ENCODE measurements around the gene NOL4. TPM values are rescaled to one million over a fixed set of nuclear protein-coding genes. Genes with fewer than 3 reads are reported as not detected.
"Not testable (repeated sequence)": the region's sequence is repeated elsewhere in the genome, so short reads cannot be mapped to it uniquely, and the experiment has no call there.

The NOL4 gene, protein sequence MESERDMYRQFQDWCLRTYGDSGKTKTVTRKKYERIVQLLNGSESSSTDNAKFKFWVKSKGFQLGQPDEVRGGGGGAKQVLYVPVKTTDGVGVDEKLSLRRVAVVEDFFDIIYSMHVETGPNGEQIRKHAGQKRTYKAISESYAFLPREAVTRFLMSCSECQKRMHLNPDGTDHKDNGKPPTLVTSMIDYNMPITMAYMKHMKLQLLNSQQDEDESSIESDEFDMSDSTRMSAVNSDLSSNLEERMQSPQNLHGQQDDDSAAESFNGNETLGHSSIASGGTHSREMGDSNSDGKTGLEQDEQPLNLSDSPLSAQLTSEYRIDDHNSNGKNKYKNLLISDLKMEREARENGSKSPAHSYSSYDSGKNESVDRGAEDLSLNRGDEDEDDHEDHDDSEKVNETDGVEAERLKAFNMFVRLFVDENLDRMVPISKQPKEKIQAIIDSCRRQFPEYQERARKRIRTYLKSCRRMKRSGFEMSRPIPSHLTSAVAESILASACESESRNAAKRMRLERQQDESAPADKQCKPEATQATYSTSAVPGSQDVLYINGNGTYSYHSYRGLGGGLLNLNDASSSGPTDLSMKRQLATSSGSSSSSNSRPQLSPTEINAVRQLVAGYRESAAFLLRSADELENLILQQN
- polyA plus RNA-seq (ENCODE audit: insufficient read length) = 0.09 TPM

GRCh38 chr18:34224423-34225217 lies at the start of gene NOL4:
TSS of gene NOL4 (minus strand) at chr18:34224913. CDS start at chr18:34223253, 1,660 bp downstream.
- no peak for DNase-seq (ENCODE audit: low read depth)

DNA sequence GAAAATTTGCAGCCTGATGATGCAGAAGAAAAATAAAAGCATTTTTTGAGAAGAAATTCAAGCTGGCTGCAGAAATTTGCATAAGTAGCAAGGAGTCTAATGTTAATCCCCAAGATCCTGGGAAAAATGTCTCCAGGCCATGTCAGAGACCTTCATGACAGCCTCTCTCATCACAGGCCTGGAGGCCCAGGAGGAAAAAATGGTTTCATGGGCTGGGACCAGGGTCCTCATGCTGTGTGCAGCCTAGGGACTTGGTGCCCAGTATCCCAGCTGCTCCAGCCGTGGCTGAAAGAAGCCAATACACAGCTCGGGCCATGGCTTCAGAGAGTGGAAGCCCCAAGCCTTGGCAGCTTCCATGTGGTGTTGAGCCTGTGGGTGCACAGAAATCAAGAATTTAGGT lies 41.3 kb upstream of the NOL4 start:
- not testable (repeated sequence) for DNase-seq (ENCODE audit: low read depth)

GRCh38 chr18:34261865-34262780 lies 37.4 kb upstream of the NOL4 start:
- DNase-seq (ENCODE audit: low read depth) = no peak

GRCh38 chr18:34258176-34258575 lies 33.5 kb upstream of the NOL4 start:
- DNase-seq (ENCODE audit: low read depth) = no peak

DNA sequence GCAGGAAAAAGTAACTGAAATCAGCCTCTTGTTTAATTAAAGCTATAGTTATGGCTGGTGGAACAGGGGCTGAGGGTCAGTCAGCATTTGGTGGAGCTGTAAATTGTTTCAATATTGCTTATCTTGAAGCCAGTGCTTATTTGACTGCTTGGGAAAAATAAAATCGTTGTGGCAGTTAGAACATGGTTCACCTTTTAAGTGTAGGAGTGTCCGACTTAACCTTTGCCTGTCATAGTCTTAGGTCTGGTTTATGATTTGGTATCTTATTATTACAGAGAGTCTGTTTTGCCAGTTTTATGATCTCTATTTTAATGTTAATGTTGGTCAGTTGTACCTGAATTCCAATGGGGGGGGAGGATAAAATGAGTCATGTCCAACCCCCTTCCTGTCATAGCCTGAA lies 27.2 kb upstream of the NOL4 start:
- DNase-seq (ENCODE audit: low read depth) = no peak

GRCh38 chr18:34248727-34249126 lies 24.0 kb upstream of the NOL4 start:
- no peak for DNase-seq (ENCODE audit: low read depth)

DNA sequence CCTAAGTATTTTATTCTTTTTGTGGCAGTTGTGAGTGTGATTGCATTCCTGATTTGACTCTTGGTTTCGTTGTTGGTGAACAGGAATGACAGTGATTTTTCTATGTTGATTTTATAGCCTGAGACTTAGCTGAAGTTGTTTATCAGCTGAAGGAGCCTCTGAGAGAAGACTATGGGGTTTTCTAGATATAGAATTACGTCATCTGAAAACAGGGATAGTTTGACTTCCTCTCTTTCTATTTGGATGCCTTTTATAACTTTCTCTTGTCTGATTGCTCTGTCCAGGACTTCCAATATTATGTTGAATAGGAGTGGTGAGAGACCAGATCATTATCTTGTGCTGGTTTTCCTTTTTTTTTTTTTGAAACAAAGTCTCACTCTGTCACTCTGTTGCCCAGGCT lies 18.0 kb upstream of the NOL4 start:
- DNase-seq (ENCODE audit: low read depth) = no peak

- DNase-seq (ENCODE audit: low read depth) = not testable (repeated sequence)
Measured at GRCh38 chr18:34233781-34234388, 9.2 kb upstream of the NOL4 start.

DNA sequence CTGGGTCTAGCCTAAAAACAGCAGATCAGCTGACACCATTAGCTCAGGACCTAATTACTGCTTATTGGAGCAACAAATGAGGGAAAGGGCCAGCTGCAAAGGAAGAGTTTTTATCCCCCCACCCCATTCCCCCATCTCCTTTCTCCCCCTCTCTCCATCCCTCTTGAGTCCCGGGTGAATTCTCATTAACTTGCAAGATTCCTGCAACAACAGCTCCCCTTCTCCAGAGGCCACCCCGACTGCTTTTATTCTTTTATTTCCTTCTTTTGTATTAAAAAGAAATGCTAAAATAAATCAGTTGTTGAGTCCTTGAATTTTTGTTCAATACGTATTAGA lies 473 bp upstream of the NOL4 start:
- no peak for DNase-seq (ENCODE audit: low read depth)

- DNase-seq (ENCODE audit: low read depth) = no peak
Measured at GRCh38 chr18:34223893-34224422, 755 bp downstream of the NOL4 start.

- DNase-seq (ENCODE audit: low read depth) = no peak
Measured at GRCh38 chr18:34223164-34223892, 1.4 kb downstream of the NOL4 start.

DNA sequence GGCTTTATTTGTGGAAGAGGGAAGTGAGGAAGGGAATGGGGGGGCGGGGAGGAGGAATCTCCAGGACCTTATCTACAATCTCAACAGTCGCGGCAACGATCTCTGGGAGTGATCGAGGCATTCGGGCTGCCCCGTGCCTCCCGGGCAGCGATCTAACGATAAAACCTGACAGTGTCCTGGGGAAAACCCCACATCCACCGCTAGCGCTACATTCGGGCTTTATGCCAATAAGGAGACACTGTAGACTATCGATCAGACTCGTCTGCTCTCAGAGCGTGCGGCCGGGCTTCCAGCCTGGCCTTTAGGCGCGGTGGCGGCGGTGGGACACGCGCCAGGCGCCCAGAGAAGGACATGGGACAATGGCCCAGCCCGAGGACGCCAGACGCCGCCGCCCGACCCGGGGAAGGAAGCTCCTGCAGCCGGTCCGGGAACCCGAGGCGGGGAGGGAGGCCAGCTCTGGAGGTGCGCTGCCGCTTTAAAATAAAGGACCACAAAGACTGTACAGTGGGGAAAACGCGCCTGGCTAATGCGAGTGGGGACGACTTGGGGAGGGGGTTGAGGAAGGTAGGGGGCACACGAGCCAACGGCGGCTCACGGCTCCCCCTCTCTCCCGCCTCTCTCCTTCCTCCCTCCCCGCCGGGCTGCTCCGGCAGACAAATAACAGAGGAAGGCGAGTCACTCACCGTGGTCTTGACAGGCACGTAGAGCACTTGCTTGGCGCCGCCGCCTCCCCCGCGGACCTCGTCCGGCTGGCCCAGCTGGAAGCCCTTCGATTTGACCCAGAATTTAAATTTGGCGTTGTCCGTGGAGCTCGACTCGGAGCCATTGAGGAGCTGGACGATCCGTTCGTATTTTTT lies 2.2 kb downstream of the NOL4 start:
- no peak for DNase-seq (ENCODE audit: low read depth)

DNA sequence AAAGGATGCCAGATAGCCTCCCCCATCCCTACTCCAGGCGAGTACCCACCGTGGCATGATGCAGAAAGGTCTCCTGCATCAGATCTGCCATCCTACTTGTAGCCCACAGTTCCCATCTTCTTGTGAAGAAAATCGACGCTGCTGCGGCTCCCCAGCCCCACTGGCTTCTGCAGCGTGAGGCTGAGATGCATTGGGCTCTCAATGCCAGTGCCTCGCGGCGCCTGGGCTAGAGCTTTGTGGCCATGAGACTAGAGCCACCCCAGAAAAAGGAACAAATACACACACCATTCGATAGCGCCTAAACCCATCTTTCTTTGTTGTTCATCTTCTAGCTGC lies 2.8 kb downstream of the NOL4 start:
- DNase-seq (ENCODE audit: low read depth) = no peak

DNA sequence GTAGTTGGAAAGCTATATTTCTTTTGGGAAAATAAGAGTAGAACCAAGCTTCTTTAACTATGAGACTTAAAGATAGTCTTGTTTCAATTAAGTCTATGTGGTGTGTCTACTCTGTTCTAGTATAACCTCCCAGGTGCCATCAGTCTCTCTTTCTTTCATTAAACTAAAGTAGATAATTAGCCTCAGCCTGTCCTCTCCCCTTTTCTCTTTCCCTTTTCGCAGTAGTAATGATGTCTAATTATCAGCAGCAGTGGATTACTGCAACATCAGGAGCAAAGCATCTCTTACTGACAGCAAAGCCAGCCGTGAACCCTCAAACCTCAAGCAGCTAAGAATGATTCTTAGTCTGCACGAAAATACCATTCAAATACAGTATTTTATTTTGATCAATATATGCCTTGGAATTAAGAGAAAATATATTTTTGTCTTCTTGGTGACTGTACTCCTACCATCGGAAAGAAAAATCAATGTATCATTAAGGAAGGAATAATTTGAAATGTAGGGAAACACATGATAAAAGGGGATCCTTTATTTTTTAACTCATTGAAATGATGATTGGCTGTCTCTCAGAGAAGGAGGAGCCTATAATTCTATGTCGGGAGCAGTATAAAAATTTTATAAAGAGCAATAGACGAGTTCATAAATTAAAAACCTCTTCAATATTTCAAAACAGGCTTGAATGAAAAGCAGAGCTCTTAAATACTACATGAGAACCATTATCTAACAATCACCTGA lies 4.5 kb downstream of the NOL4 start:
- no peak for DNase-seq (ENCODE audit: low read depth)

DNA sequence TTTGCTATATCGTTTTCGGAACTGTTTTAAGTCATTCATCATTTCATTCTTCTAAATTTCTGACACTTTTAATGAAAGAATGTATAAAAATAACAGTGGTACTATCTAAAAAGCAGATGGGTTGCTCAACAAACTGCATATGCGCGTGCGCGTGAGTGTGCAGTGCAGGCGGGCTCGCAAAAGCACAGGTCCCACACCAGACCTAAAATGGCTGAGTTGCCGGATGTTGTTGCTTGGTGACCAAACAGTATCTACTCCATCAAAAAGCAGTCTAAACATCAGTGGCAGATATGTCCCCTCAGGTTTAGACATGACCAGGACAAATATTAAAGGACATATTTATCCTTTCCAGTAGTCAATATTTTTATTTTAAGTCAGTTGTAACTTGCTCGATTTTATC lies 5.1 kb downstream of the NOL4 start:
- no peak for DNase-seq (ENCODE audit: low read depth)

DNA sequence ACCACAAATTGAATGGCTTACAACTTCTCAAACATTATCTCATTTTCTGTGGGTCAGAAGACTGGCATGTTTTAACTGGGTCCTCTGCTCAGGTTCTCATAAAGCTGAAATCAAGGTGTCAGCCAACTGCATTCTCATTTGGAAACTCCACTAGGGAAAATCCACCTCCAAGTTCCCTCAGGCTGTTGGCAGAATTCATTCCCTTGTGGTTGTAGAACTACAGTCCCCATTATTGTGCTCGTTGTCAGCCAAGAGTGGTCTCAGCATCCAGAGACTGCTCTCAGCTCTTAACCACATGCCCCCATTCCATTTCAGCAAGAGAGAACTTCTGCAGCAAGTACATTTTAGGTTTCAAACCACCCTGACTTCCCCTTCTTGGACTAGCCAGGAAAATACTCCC lies 12.2 kb downstream of the NOL4 start:
- DNase-seq (ENCODE audit: low read depth) = no peak

- DNase-seq (ENCODE audit: low read depth) = no peak
Measured at GRCh38 chr18:34207344-34207851, 17.3 kb downstream of the NOL4 start.

- no peak for DNase-seq (ENCODE audit: low read depth)
Measured at GRCh38 chr18:34203866-34204265, 20.8 kb downstream of the NOL4 start.

Measured in forelimb muscle (tissue), 1 donor.